Ascending aorta (tissue), 2 donors: ENCODE results near the gene NOTCH3. TPM values are rescaled to one million over a fixed set of nuclear protein-coding genes. Genes with fewer than 3 reads are reported as not detected.

ENCODE experiments used
- DNase-seq, 2 donors: peaks; one replicate each; pipeline ENCODE4 v3.0.0-alpha.2; 2019; ENCODE audit warnings: low spot score in 2 of 2
- H3K27ac ChIP-seq, 2 donors: fragments of 200-600 bp; sonication (generic); one replicate each; pipeline ENCODE4 v1.5.1; 2016 to 2017; ENCODE audit warnings: mild to moderate bottlenecking in 1 of 2
- H3K27me3 ChIP-seq: fragments of 200-600 bp; sonication (generic); one replicate; pipeline ENCODE4 v1.5.1; 2017
- H3K36me3 ChIP-seq, 2 donors: fragments of 200-600 bp; sonication (generic); one replicate each; pipeline ENCODE4 v1.5.1; 2016
- H3K4me1 ChIP-seq, 2 donors: fragments of 200-600 bp; sonication (generic); one replicate each; pipeline ENCODE4 v1.5.1; 2016 to 2017; ENCODE audit warnings: mild to moderate bottlenecking in 1 of 2
- H3K4me3 ChIP-seq, 2 donors: fragments of 200-600 bp; sonication (generic); one replicate each; pipeline ENCODE4 v1.5.1; 2016 to 2017; ENCODE audit warnings: mild to moderate bottlenecking in 1 of 2
- H3K9me3 ChIP-seq, 2 donors: fragments of 200-600 bp; sonication (generic); one replicate each; pipeline ENCODE4 v1.5.1; 2016
- intact Hi-C: fragments of 100-400 bp; cut with DNase I; formaldehyde crosslinking; loops from one replicate; pipeline ENCODE4 v1.15.1; 2023
- total RNA-seq: library from RNA; depleted of rRNA; stranded (reverse); fragments of >200 nt; gene quantifications from one replicate; pipeline ENCODE4 v1.1.0, GENCODE V29; 2016
- TF ChIP-seq, protein P1 (sequence below), 3 experiments: fragments of 200-600 bp in 2 of 3; fragments of 450-650 bp in 1 of 3; sonication (generic) in 2 of 3; IDR thresholded peaks; one replicate each; pipeline ENCODE4 v1.5.1; 2016 to 2019; ENCODE audit warnings: antibody characterized with exemption in 3 of 3, mild to moderate bottlenecking in 1 of 3, moderate library complexity in 1 of 3

NOTCH3 gene
- total RNA-seq, 1 donor from 2014 or later = 524 TPM

DNA sequence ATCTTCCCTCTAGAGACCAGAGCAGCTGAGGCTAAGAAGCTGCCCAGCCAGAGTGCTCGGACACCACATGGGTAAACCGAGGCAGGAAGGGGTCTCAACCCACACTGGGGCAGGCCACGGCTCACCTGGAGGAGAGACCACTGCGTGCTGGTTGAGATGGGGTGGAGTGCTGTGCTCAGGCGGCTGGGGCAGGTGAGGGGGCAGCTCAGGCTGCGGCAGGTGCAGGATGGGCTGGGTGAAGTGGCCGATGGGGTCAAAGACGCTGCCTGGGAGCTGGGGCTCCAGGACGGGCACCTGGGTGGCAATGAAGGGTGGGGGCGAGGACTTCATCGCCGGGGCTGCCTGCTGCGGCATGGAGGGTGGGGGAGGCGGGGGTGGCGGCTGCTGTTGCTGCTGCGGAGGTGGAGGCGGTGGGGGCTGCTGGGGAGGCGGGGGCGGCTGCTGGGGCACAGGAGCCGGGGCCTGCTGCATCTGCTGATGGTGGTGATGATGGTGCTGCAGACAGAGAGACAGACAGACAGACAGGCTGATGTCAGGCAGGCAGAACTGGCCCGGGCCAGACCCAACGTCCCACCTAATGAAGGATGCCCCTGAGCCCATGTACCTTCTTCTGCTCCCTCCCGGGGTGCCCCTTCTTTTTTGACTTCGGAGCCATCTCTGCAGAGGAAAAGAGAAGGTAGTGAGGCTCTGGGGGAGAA is 43.5 kb upstream of the NOTCH3 start:
- Histone ChIP-seq H3K4me1 (peaks cover 35 to 56% of the 10 kb centered on the region in 2 donors), H3K9me3 (no peaks in the 10 kb centered on the region), H3K27me3 (no peaks in the 10 kb centered on the region), H3K4me3 (no peak overlapping the region), H3K27ac (peak overlapping the region; percentile 96 to 99), H3K36me3 (peaks cover 47 to 67% of the 10 kb centered on the region in 2 donors)
- intact Hi-C loops = no loop called here
- TF ChIP-seq, protein P1, sequence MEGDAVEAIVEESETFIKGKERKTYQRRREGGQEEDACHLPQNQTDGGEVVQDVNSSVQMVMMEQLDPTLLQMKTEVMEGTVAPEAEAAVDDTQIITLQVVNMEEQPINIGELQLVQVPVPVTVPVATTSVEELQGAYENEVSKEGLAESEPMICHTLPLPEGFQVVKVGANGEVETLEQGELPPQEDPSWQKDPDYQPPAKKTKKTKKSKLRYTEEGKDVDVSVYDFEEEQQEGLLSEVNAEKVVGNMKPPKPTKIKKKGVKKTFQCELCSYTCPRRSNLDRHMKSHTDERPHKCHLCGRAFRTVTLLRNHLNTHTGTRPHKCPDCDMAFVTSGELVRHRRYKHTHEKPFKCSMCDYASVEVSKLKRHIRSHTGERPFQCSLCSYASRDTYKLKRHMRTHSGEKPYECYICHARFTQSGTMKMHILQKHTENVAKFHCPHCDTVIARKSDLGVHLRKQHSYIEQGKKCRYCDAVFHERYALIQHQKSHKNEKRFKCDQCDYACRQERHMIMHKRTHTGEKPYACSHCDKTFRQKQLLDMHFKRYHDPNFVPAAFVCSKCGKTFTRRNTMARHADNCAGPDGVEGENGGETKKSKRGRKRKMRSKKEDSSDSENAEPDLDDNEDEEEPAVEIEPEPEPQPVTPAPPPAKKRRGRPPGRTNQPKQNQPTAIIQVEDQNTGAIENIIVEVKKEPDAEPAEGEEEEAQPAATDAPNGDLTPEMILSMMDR (IDR thresholded peaks at IDR 0.05) = no peak
- no peak for DNase-seq

DNA sequence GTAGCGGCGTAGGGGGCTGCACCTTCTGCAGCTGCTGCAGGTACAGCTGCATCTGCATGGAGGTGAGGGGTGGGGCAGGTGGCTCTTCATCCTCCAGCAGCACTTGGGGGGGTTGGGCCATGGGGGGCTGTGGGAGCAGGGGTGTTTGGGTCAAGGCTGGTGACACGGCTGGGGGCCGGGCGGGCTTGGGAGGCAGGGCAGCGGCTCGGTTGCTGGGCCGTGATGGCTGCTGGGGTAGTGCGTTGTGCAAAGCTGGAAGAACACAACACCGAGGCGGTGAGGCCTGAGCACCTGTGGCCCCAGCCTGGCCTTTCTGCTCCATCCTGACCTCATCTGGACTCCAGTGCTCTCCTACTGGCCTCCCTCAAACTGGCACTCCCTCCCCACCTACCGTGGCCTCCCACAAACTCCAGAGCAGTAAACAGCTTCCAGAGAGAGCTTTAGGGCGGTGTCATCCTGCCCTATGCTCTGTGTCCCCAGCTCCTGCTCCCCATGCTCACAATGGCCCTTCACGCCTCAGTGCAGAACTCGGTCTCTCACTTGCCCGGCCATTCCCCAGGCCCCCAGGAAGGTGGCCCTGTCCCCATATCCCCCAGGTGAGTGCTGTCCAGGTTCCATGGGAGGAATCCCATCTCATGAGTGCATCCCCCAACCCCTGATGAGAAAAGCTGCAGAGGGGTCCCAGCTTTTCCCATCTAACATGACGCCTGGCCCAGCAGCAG is 42.6 kb upstream of the NOTCH3 start:
- no peak for DNase-seq
- Histone ChIP-seq H3K27ac (peak overlapping the region; percentile 96 to 99), H3K4me3 (no peak overlapping the region), H3K4me1 (peaks cover 31 to 50% of the 10 kb centered on the region in 2 donors), H3K27me3 (no peaks in the 10 kb centered on the region), H3K9me3 (no peaks in the 10 kb centered on the region), H3K36me3 (peaks cover 55 to 76% of the 10 kb centered on the region in 2 donors)
- TF ChIP-seq, protein P1 (IDR thresholded peaks at IDR 0.05) = no peak
- intact Hi-C loops = no loop called here

DNA sequence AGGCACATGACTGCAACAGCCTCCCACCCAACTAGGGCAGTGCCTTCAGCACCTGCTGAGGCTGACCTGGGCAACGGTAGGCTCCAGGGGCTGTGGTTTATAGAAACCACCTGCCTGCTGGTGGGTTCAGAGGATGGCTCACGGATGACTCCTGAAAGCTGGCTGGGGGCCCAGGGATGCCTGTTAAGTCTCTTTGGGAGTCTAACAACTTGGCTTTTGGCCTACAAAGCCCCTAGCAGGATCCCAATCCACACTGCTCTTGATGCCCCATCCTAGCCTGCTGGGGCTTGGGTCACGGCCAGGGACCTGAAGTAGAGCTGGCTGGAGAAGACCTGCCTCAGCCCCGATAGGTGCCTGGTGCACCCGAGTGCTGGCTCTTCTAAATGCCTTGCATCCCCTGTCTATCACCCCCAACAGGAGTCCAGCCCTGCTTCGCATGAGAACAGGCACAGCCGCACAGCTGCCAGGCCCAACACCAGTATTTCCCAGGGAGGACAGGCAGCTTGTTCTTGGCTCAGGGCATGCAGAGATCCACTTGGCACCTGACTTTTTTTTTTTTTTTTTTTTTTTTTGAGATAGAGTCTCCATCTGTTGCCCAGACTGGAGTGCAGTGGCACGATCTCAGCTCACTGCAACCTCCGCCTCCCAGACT is 40.6 kb upstream of the NOTCH3 start:
- Histone ChIP-seq H3K27me3 (no peaks in the 10 kb centered on the region), H3K4me1 (peaks cover 12 to 30% of the 10 kb centered on the region in 2 donors), H3K9me3 (no peaks in the 10 kb centered on the region), H3K4me3 (no peak overlapping the region), H3K36me3 (peaks cover 75 to 84% of the 10 kb centered on the region in 2 donors), H3K27ac (peak overlapping the region in 1 of 2 donors; percentile 24)
- intact Hi-C loops = no loop called here
- TF ChIP-seq, protein P1 (IDR thresholded peaks at IDR 0.05) = no peak
- no peak for DNase-seq

DNA sequence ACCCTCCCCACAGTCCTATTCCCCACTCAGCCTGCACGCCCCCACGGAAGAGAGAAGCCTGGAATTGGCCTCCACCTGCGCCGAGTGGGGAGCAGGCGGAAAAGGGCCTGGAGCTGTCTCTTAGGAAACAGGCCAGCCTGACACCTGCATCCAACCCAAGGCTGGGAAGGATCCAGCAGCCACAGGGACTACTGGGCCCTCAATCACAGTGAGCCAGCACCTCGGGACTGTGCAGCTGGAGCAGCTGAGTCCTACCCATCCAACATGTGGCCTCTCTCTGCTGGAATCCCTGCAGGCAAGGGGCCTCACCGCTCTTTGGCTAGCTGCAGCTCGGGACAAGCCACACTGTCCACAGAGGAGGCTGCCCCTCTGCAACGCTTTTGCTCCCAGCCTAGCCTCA is 39.7 kb upstream of the NOTCH3 start:
- no peaks in the 10 kb centered on the region for H3K27me3 ChIP-seq
- peaks cover 7 to 21% of the 10 kb centered on the region in 2 donors for H3K4me1 ChIP-seq
- no peak overlapping the region for H3K27ac ChIP-seq
- H3K4me3 ChIP-seq = no peak overlapping the region
- no peak for DNase-seq
- peaks cover 82 to 90% of the 10 kb centered on the region in 2 donors for H3K36me3 ChIP-seq
- TF ChIP-seq, protein P1 (IDR thresholded peaks at IDR 0.05) = no peak
- intact Hi-C loops = no loop called here
- H3K9me3 ChIP-seq = no peaks in the 10 kb centered on the region

DNA sequence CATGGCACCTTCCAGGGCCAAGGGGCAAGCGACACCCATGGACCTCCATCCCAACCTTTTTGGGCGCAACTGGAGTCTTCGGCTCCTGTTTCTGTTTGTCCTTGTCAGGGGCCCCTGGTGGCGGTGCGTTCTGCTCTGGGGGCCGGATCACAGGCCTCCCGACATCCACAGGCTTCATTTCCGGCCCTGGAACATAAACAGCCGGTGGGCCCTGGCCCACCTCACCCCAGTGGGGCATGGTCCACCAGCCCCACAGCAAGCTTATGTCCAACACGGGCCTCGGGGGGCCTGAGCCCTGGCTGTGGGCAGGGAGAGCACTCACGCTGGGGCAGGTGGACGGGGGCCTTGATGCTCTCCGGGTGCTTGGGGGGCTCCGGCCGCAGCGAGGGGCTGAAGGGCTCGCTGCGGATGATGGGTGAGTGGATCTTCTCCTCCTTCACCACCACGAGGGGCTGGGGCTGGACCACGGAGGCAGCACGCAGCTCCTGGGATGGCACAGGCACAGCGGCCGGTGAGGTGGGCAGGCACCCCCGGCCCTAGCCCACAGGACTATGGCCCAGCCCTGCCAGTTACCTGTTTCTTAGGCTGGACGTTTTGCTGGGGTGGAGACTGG is 38.6 kb upstream of the NOTCH3 start:
- peaks cover 0 to 10% of the 10 kb centered on the region in 2 donors for H3K4me1 ChIP-seq
- intact Hi-C loops = no loop called here
- TF ChIP-seq, protein P1 (IDR thresholded peaks at IDR 0.05) = no peak
- H3K9me3 ChIP-seq = no peaks in the 10 kb centered on the region
- H3K4me3 ChIP-seq = no peak overlapping the region
- H3K36me3 ChIP-seq = peaks cover 80 to 86% of the 10 kb centered on the region in 2 donors
- DNase-seq = no peak
- no peaks in the 10 kb centered on the region for H3K27me3 ChIP-seq
- H3K27ac ChIP-seq = no peak overlapping the region
